HepG2 (cell line): ENCODE measurements around the gene PAPOLA. TPM values are rescaled to one million over a fixed set of nuclear protein-coding genes. Genes with fewer than 3 reads are reported as not detected.
A peak's percentile ranks its signal among the peaks of the same experiment; 100 is the strongest.

Experiments
- ATAC-seq: fragments of 200-7000 bp; cut with Tn5 transposase; 3 replicates; pipeline ENCODE4 v1.9.1; 2020; ENCODE audit warnings: mild to moderate bottlenecking, moderate library complexity
- BruUV-seq: library from RNA; stranded (reverse); fragments of 400-500 nt; replicated peaks from 2 replicates; lab custom pipeline; 2021; lab: Mats Ljungman, UMichigan
- CTCF ChIA-PET: fragments of 300-600 bp; formaldehyde crosslinking; extraction: SDS; loops from one replicate; lab custom pipeline; 2021; ENCODE audit warnings: low total read pairs, inconsistent platforms, low intra/inter-chr PET ratio; lab: Yijun Ruan, JAX
- POLR2A ChIA-PET: fragments of 350-600 bp; sonication (Branson Sonifier 250); formaldehyde crosslinking; loops from one replicate; lab custom pipeline; 2020; ENCODE audit warnings: antibody characterized with exemption, inconsistent platforms; lab: Yijun Ruan, JAX
- DNase-seq: peaks from one replicate; pipeline ENCODE4 v3.0.0-alpha.2; 2015; ENCODE audit warnings: low spot score
- FAIRE-seq: peaks from 3 replicates; lab custom pipeline; 2011; peaks lifted over from hg19 to GRCh38; lab: Jason Lieb, UNC
- H2AFZ ChIP-seq: one replicate; pipeline ENCODE4 v1.6.1; 2011; ENCODE audit warnings: low read length, inconsistent platforms
- H3K27ac ChIP-seq: fragments of 300-600 bp; 3 replicates; pipeline ENCODE4 v1.8.0; 2011; ENCODE audit warnings: mixed run types, mild to moderate bottlenecking, mixed read lengths, low read length, inconsistent platforms; ENCODE audit not compliant: insufficient read depth; ENCODE audit errors: extremely low read length
- H3K27me3 ChIP-seq, 2 experiments: fragments of 200-600 bp in 1 of 2; 2 replicates in 1 of 2; 3 replicates in 1 of 2; pipeline versions ENCODE4 v1.6.0 to v1.8.0; 2011; ENCODE audit warnings: low read length in 2 of 2, mild to moderate bottlenecking in 2 of 2, moderate library complexity in 2 of 2, inconsistent platforms in 1 of 2; ENCODE audit not compliant: insufficient read depth in 2 of 2, control insufficient read depth in 1 of 2
- H3K36me3 ChIP-seq, 2 experiments: fragments of 200-600 bp in 1 of 2; replicated peaks in 1 of 2; 2 replicates in 1 of 2; 3 replicates in 1 of 2; pipeline versions ENCODE4 v1.5.1 to v1.8.0; 2011; ENCODE audit warnings: low read length in 2 of 2, inconsistent platforms in 1 of 2; ENCODE audit not compliant: insufficient read depth in 2 of 2, control insufficient read depth in 1 of 2
- H3K4me1 ChIP-seq: 2 replicates; pipeline ENCODE4 v1.5.1; 2012; ENCODE audit warnings: low read length, inconsistent platforms; ENCODE audit not compliant: insufficient read depth
- H3K4me2 ChIP-seq: 2 replicates; pipeline ENCODE4 v1.6.0; 2011; ENCODE audit warnings: low read depth, low read length, inconsistent platforms
- H3K4me3 ChIP-seq, 3 experiments: fragments of 200-600 bp in 1 of 3; sonication (generic), shearing (Covaris generic) in 1 of 3; replicated peaks in 1 of 3; 2 replicates each; pipeline ENCODE4 v1.5.1; 2011 to 2016; ENCODE audit warnings: low read length in 3 of 3, inconsistent platforms in 2 of 3, low read depth in 2 of 3, mild to moderate bottlenecking in 2 of 3, control low read depth in 1 of 3, mixed read lengths in 1 of 3; ENCODE audit not compliant: insufficient read depth in 1 of 3
- H3K79me2 ChIP-seq: one replicate; pipeline ENCODE4 v1.6.1; 2011; ENCODE audit warnings: low read length, inconsistent platforms; ENCODE audit not compliant: insufficient read depth
- H3K9ac ChIP-seq: 2 replicates; pipeline ENCODE4 v1.6.0; 2011; ENCODE audit warnings: mild to moderate bottlenecking, low read depth, low read length, inconsistent platforms; ENCODE audit not compliant: insufficient read depth
- H3K9me3 ChIP-seq: 2 replicates; pipeline ENCODE4 v1.5.1; 2012; ENCODE audit warnings: mild to moderate bottlenecking, low read length
- H4K20me1 ChIP-seq: 2 replicates; pipeline ENCODE4 v1.6.0; 2011; ENCODE audit warnings: inconsistent platforms, mild to moderate bottlenecking, low read length, moderate library complexity; ENCODE audit not compliant: insufficient read depth
- AHDC1 ChIP-seq: sonication (generic); formaldehyde crosslinking; IDR thresholded peaks from 2 replicates; pipeline ENCODE4 v1.5.1; 2020; ENCODE audit warnings: mild to moderate bottlenecking, missing genetic modification reagents, borderline replicate concordance
- AHR ChIP-seq: IDR thresholded peaks from 2 replicates; pipeline ENCODE4 v1.6.1; 2018; ENCODE audit warnings: missing genetic modification reagents, missing compliant biosample characterization
- NR2F6 ChIP-seq, 2 experiments: IDR thresholded peaks; 2 replicates each; pipeline ENCODE4 v1.6.1; 2016; ENCODE audit warnings: antibody characterized with exemption in 1 of 2, mild to moderate bottlenecking in 1 of 2
- RBM39 ChIP-seq: fragments of 200-400 bp; formaldehyde crosslinking; IDR thresholded peaks from one replicate; pipeline ENCODE4 v1.6.1; 2018; ENCODE audit warnings: antibody characterized with exemption, mild to moderate bottlenecking, low read depth, low read length; ENCODE audit not compliant: poor library complexity, severe bottlenecking
- SNAPC4 ChIP-seq: sonication (generic); formaldehyde crosslinking; IDR thresholded peaks from 2 replicates; pipeline ENCODE4 v1.4.0; 2020; ENCODE audit warnings: mild to moderate bottlenecking, missing genetic modification reagents
- SOX13 ChIP-seq, 3 experiments: fragments of 450-650 bp in 1 of 3; sonication (generic) in 1 of 3; formaldehyde crosslinking in 1 of 3; IDR thresholded peaks in 2 of 3; conservative IDR thresholded peaks in 1 of 3; 2 replicates each; pipeline versions ENCODE4 v1.5.0 to v1.6.1; 2016 to 2020; ENCODE audit warnings: antibody characterized with exemption in 1 of 3, mild to moderate bottlenecking in 1 of 3, missing compliant biosample characterization in 1 of 3, missing genetic modification reagents in 1 of 3, moderate library complexity in 1 of 3
- THAP7 ChIP-seq: sonication (generic); formaldehyde crosslinking; IDR thresholded peaks from 2 replicates; pipeline ENCODE4 v1.8.1; 2023; ENCODE audit warnings: mild to moderate bottlenecking, missing genetic modification reagents
- ZNF160 ChIP-seq: sonication (generic); formaldehyde crosslinking; IDR thresholded peaks from 2 replicates; pipeline ENCODE4 v1.8.0; 2022; ENCODE audit warnings: mild to moderate bottlenecking, inconsistent platforms, missing genetic modification reagents
- WGBS: methylation state at CpG from one replicate; pipeline ENCODE4 v1.1.6; 2017; ENCODE audit warnings: low lambda C conversion rate; 5-methylcytosine and 5-hydroxymethylcytosine counted together
- in situ Hi-C: cut with HindIII; loops from 2 replicates; pipeline ENCODE4 v1.10.0; 2017; ENCODE audit warnings: low pct_unique_long_range_greater_than_20kb; ENCODE audit not compliant: extremely low pct_ligation_motif_present
- intact Hi-C: fragments of 100-400 bp; cut with micrococcal nuclease; formaldehyde crosslinking; loops from one replicate; pipeline ENCODE4 v1.10.0; 2022; ENCODE audit not compliant: unreplicated experiment
- polyA plus RNA-seq, 8 experiments: library from polyadenylated mRNA; depleted of rRNA in 3 of 8; stranded (reverse) in 7 of 8; unstranded in 1 of 8; fragments of >200 nt; fragmentation: Illumina TruSeq in 4 of 8; extraction: Trizol in 4 of 8; gene quantifications; 2 replicates each; pipeline versions ENCODE4 v1.2.1 to v1.2.3, GENCODE V29; 2011 to 2016; ENCODE audit warnings: low read depth in 4 of 8, missing spikeins in 1 of 8, mixed read lengths in 1 of 8; ENCODE audit not compliant: insufficient read depth in 1 of 8
- total RNA-seq, 5 experiments: library from RNA; depleted of rRNA; stranded (reverse); fragments of >200 nt; fragmentation: Illumina TruSeq; extraction: Trizol; gene quantifications; 2 replicates each; pipeline ENCODE4 v1.2.3, GENCODE V29; 2016; ENCODE audit warnings: low read depth in 1 of 5

The PAPOLA gene
- total and polyA plus RNA-seq, 2 of the 13 experiments (the other 11 are each of a cell fraction or from before 2014, with no cell fraction given), result 103 to 151 TPM

GRCh38 chr14:96597680-96598079, 95.5 kb downstream of the PAPOLA start (continued):
- TF ChIP-seq SNAPC4, result no peak
- no peak for TF ChIP-seq RBM39
- TF ChIP-seq, all 625 proteins: peak for 0

GRCh38 chr14:96598332-96598928, 96.2 kb downstream of the PAPOLA start:
- FAIRE-seq, result no peak
- no TSS peak for BruUV-seq
- WGBS, result 13% methylated on average over 8 of the region's 14 CpGs
- Histone ChIP-seq H4K20me1 (no peaks in the 10 kb centered on the region), H2AFZ (no peak overlapping the region), H3K27me3 (peaks cover 1 to 22% of the 10 kb centered on the region in 2 experiments; a peak in 3 of 5 replicates), H3K9ac (no peak overlapping the region), H3K4me2 (no peak overlapping the region), H3K4me3 (no peak overlapping the region), H3K4me1 (no peaks in the 10 kb centered on the region), H3K36me3 (no peaks in the 10 kb centered on the region), H3K9me3 (no peaks in the 10 kb centered on the region), H3K79me2 (no peaks in the 10 kb centered on the region), H3K27ac (no peak overlapping the region)
- TF ChIP-seq NR2F6 (IDR thresholded peaks at IDR 0.05) (no peak), NR2F6 (CRISPR knock-in tag; IDR thresholded peaks at IDR 0.05) (no peak), SOX13 (IDR thresholded peaks at IDR 0.05) (no peak), SOX13 (CRISPR knock-in tag; conservative IDR thresholded peaks at IDR 0.05 in 1 of 2, IDR thresholded peaks at IDR 0.05 in 1 of 2) (no peak), AHDC1 (no peak), AHR (CRISPR knock-in tag) (no peak), ZNF160 (CRISPR knock-in tag) (no peak), THAP7 (CRISPR knock-in tag) (no peak)
- in situ Hi-C loops, result no loop called here
- intact Hi-C loops, result no loop called here
- no peak for DNase-seq
- ChIA-PET CTCF (no interaction called here), POLR2A (no interaction called here)
- peak; percentile 73 for ATAC-seq
